Thyroid gland (tissue), 4 donors: ENCODE data around the gene BTBD9. TPM values are rescaled to one million over a fixed set of nuclear protein-coding genes. Genes with fewer than 3 reads are reported as not detected.

ENCODE experiments used
- DNase-seq, 2 donors: peaks; one replicate each; pipeline ENCODE4 v3.0.0-alpha.2; 2019
- H3K27ac ChIP-seq, 3 donors: fragments of 200-600 bp; sonication (generic); 1 replicate in 2 of 3; 2 replicates in 1 of 3; pipeline ENCODE4 v1.5.1; 2016 to 2019; ENCODE audit warnings: mild to moderate bottlenecking in 1 of 3, moderate library complexity in 1 of 3
- H3K27me3 ChIP-seq: fragments of 200-600 bp; sonication (generic); one replicate; pipeline ENCODE4 v1.5.1; 2019
- H3K36me3 ChIP-seq, 2 donors: fragments of 200-600 bp; sonication (generic); one replicate each; pipeline ENCODE4 v1.5.1; 2016 to 2019
- H3K4me1 ChIP-seq, 2 donors: fragments of 200-600 bp; sonication (generic); one replicate each; pipeline ENCODE4 v1.5.1; 2017 to 2019
- H3K4me3 ChIP-seq, 3 donors: fragments of 200-600 bp; sonication (generic); replicated peaks in 1 of 3; 1 replicate in 2 of 3; 2 replicates in 1 of 3; pipeline ENCODE4 v1.5.1; 2016; ENCODE audit warnings: mild to moderate bottlenecking in 1 of 3
- H3K9me3 ChIP-seq: fragments of 200-600 bp; sonication (generic); one replicate; pipeline ENCODE4 v1.5.1; 2017
- POLR2A ChIP-seq, 2 donors: fragments of 450-650 bp; IDR thresholded peaks; one replicate each; pipeline ENCODE4 v1.6.1; 2017; ENCODE audit warnings: antibody characterized with exemption in 2 of 2, mild to moderate bottlenecking in 2 of 2, moderate library complexity in 1 of 2
- WGBS, 2 donors: methylation state at CpG; one replicate each; pipeline ENCODE4 v1.1.5; 2017; 5-methylcytosine and 5-hydroxymethylcytosine counted together
- intact Hi-C: fragments of 100-400 bp; cut with DNase I; formaldehyde crosslinking; loops from one replicate; pipeline ENCODE4 v1.15.1; 2023
- total RNA-seq, 4 donors: library from RNA; depleted of rRNA; stranded (reverse); fragments of >200 nt; gene quantifications; one replicate each; pipeline ENCODE4 v1.2.3, GENCODE V29; 2016
- TF ChIP-seq, protein P1 (sequence below), 6 experiments: fragments of 200-600 bp in 3 of 6; fragments of 450-650 bp in 3 of 6; sonication (generic) in 3 of 6; IDR thresholded peaks; one replicate each; pipeline ENCODE4 v1.5.1; 2016 to 2019; ENCODE audit warnings: antibody characterized with exemption in 6 of 6, mild to moderate bottlenecking in 2 of 6, inconsistent platforms in 1 of 6, moderate library complexity in 1 of 6

Gene BTBD9
- total RNA-seq, 4 donors from 2014 or later = 17.3 to 32.0 (median 27.4) TPM

- TF ChIP-seq POLR2A (IDR thresholded peaks at IDR 0.05) = no peak
- TF ChIP-seq, protein P1, sequence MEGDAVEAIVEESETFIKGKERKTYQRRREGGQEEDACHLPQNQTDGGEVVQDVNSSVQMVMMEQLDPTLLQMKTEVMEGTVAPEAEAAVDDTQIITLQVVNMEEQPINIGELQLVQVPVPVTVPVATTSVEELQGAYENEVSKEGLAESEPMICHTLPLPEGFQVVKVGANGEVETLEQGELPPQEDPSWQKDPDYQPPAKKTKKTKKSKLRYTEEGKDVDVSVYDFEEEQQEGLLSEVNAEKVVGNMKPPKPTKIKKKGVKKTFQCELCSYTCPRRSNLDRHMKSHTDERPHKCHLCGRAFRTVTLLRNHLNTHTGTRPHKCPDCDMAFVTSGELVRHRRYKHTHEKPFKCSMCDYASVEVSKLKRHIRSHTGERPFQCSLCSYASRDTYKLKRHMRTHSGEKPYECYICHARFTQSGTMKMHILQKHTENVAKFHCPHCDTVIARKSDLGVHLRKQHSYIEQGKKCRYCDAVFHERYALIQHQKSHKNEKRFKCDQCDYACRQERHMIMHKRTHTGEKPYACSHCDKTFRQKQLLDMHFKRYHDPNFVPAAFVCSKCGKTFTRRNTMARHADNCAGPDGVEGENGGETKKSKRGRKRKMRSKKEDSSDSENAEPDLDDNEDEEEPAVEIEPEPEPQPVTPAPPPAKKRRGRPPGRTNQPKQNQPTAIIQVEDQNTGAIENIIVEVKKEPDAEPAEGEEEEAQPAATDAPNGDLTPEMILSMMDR (IDR thresholded peaks at IDR 0.05) = no peak
- intact Hi-C loops = no loop called here
- H3K9me3 ChIP-seq = no peaks in the 10 kb centered on the region
- H3K4me3 ChIP-seq = no peak overlapping the region
- WGBS, 2 donors = 63 to 69% methylated on average over 2 of the region's 2 CpGs
- peaks cover 9 to 29% of the 10 kb centered on the region in 2 donors for H3K4me1 ChIP-seq
- H3K27ac ChIP-seq = no peak overlapping the region
- DNase-seq = no peak
- H3K27me3 ChIP-seq = no peaks in the 10 kb centered on the region
- no peaks in the 10 kb centered on the region for H3K36me3 ChIP-seq
These were observed 193.8 kb downstream of the BTBD9 start for GRCh38 chr6:38445925-38446324.

GRCh38 chr6:38445336-38445735 is 194.4 kb downstream of the BTBD9 start:
- Histone ChIP-seq H3K4me1 (peaks cover 15 to 35% of the 10 kb centered on the region in 2 donors), H3K36me3 (no peaks in the 10 kb centered on the region), H3K9me3 (no peaks in the 10 kb centered on the region), H3K27ac (no peak overlapping the region), H3K4me3 (no peak overlapping the region), H3K27me3 (no peaks in the 10 kb centered on the region)
- no peak for TF ChIP-seq POLR2A (IDR thresholded peaks at IDR 0.05)
- TF ChIP-seq, protein P1 (IDR thresholded peaks at IDR 0.05) = no peak
- no peak for DNase-seq
- intact Hi-C loops = no loop called here

GRCh38 chr6:38443352-38444144 is 196.2 kb downstream of the BTBD9 start:
- no peak for DNase-seq
- intact Hi-C loops = no loop called here
- 74 to 84% methylated on average over 6 of the region's 6 CpGs for WGBS, 2 donors

GRCh38 chr6:38438097-38438496 is 201.6 kb downstream of the BTBD9 start:
- TF ChIP-seq, protein P1 (IDR thresholded peaks at IDR 0.05) = no peak
- no peak for TF ChIP-seq POLR2A (IDR thresholded peaks at IDR 0.05)
- H3K9me3 ChIP-seq = no peaks in the 10 kb centered on the region
- no peak overlapping the region for H3K4me3 ChIP-seq
- no peak overlapping the region for H3K27ac ChIP-seq
- intact Hi-C loops = no loop called here
- peaks cover 13 to 14% of the 10 kb centered on the region in 2 donors for H3K4me1 ChIP-seq
- DNase-seq = no peak
- 58 to 60% methylated on average over 1 of the region's 1 CpG for WGBS, 2 donors
- H3K36me3 ChIP-seq = no peaks in the 10 kb centered on the region
- no peaks in the 10 kb centered on the region for H3K27me3 ChIP-seq

More at GRCh38 chr6:38443352-38444144, 196.2 kb downstream of the BTBD9 start:
- H3K9me3 ChIP-seq = no peaks in the 10 kb centered on the region
- peaks cover 20 to 34% of the 10 kb centered on the region in 2 donors for H3K4me1 ChIP-seq
- TF ChIP-seq, protein P1 (IDR thresholded peaks at IDR 0.05) = no peak
- TF ChIP-seq POLR2A (IDR thresholded peaks at IDR 0.05) = no peak
- H3K36me3 ChIP-seq = no peaks in the 10 kb centered on the region
- no peak overlapping the region for H3K27ac ChIP-seq
- H3K4me3 ChIP-seq = no peak overlapping the region
- no peaks in the 10 kb centered on the region for H3K27me3 ChIP-seq

DNA sequence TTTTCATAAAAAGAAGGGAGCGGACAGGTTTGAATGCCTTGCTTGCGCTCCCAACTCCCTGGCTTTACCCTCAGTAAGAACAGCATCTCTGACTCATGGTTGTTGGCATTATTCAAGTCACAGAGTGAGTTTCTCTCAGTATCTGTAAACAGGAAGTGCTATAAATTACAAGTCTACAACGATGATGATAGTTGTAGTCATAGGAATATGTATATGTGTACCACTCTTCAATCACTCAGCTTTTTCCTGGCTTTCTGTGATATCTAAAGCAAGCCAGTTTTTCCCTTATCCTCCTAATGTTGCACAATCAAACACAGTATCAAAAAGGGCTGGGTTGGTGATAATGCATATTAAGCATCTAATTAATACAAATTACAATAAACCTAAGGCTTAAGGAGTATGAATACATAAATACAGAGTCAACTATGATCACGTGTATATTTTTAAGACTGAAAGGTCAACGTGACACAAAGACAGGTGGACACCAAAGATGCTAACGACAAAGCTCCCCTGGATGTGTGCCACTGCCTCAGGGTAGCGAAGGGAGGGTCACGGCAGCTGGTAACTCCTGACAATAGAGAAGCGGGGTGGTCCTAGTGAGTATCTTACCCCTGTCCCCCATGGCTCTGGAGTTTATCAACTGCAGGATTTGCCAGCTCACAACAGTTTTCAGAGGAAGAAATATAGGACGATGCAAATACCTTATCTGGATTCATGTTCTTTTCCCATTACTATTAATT is 202.8 kb downstream of the BTBD9 start:
- no peak for DNase-seq
- Histone ChIP-seq H3K27me3 (no peaks in the 10 kb centered on the region), H3K27ac (no peak overlapping the region), H3K4me1 (peaks cover 13 to 14% of the 10 kb centered on the region in 2 donors), H3K9me3 (no peaks in the 10 kb centered on the region), H3K4me3 (no peak overlapping the region), H3K36me3 (no peaks in the 10 kb centered on the region)
- TF ChIP-seq, protein P1 (IDR thresholded peaks at IDR 0.05) = no peak
- no peak for TF ChIP-seq POLR2A (IDR thresholded peaks at IDR 0.05)
- 87 to 90% methylated on average over 10 of the region's 10 CpGs for WGBS, 2 donors
- intact Hi-C loops = no loop called here
